Naive thymus-derived CD4-positive, alpha-beta T cell (primary cell): ENCODE measurements around the gene TMED3. TPM values are rescaled to one million over a fixed set of nuclear protein-coding genes. Genes with fewer than 3 reads are reported as not detected.
"Not testable (repeated sequence)": the region's sequence is repeated elsewhere in the genome, so short reads cannot be mapped to it uniquely, and the experiment has no call there.

Source experiments
- ATAC-seq: fragments of 150-1000 bp; cut with Tn5 transposase; 2 replicates; pipeline ENCODE4 v1.10.0; 2021; ENCODE audit warnings: mild to moderate bottlenecking, moderate library complexity
- CTCF ChIA-PET: fragments of 350-600 bp; sonication (Branson Sonifier 250); formaldehyde crosslinking; loops from one replicate; lab custom pipeline; 2021; ENCODE audit warnings: antibody characterized with exemption; lab: Charles Lee
- POLR2A ChIA-PET: fragments of 350-600 bp; sonication (Branson Sonifier 250); formaldehyde crosslinking; loops from one replicate; lab custom pipeline; 2021; ENCODE audit warnings: antibody characterized with exemption, inconsistent platforms; lab: Charles Lee
- DNase-seq, 9 donors: peaks; one replicate each; pipeline versions ENCODE4 v3.0.0 to v3.0.0-alpha.2; 2020 to 2022; ENCODE audit warnings: mixed read lengths in 1 of 9
- H3K27ac ChIP-seq: one replicate; pipeline ENCODE4 v1.7.0; 2013; ENCODE audit warnings: mild to moderate bottlenecking, low read depth, low read length, moderate library complexity
- H3K27me3 ChIP-seq, 2 donors: one replicate each; pipeline ENCODE4 v1.7.0; 2013; ENCODE audit warnings: low read length in 2 of 2, mild to moderate bottlenecking in 2 of 2, moderate library complexity in 2 of 2; ENCODE audit not compliant: control insufficient read depth in 2 of 2, insufficient read depth in 2 of 2
- H3K36me3 ChIP-seq, 3 experiments: 1 replicate in 2 of 3; 2 replicates in 1 of 3; pipeline ENCODE4 v1.7.0; 2013; ENCODE audit warnings: low read length in 3 of 3, mild to moderate bottlenecking in 3 of 3, moderate library complexity in 1 of 3; ENCODE audit not compliant: insufficient read depth in 3 of 3, control insufficient read depth in 2 of 3
- H3K4me1 ChIP-seq, 2 donors: one replicate each; pipeline ENCODE4 v1.7.0; 2013; ENCODE audit warnings: low read length in 2 of 2, mild to moderate bottlenecking in 2 of 2, moderate library complexity in 1 of 2; ENCODE audit not compliant: control insufficient read depth in 2 of 2, insufficient read depth in 2 of 2
- H3K4me3 ChIP-seq: 2 replicates; pipeline ENCODE4 v1.7.0; 2013; ENCODE audit warnings: mild to moderate bottlenecking, low read length
- H3K9me3 ChIP-seq, 3 experiments: 1 replicate in 2 of 3; 2 replicates in 1 of 3; pipeline ENCODE4 v1.7.0; 2013; ENCODE audit warnings: low read length in 3 of 3; ENCODE audit not compliant: control insufficient read depth in 2 of 3
- H3K27ac Mint-ChIP-seq, 9 donors: one replicate each; pipeline ENCODE4 v1.8.0; 2020 to 2022; ENCODE audit warnings: mixed read lengths in 9 of 9, mild to moderate bottlenecking in 8 of 9, moderate library complexity in 5 of 9, inconsistent platforms in 2 of 9
- H3K27me3 Mint-ChIP-seq, 5 donors: one replicate each; pipeline ENCODE4 v1.8.0; 2021 to 2022; ENCODE audit warnings: mixed read lengths in 5 of 5, mild to moderate bottlenecking in 1 of 5
- H3K36me3 Mint-ChIP-seq, 5 donors: one replicate each; pipeline ENCODE4 v1.8.0; 2020 to 2022; ENCODE audit warnings: mixed read lengths in 5 of 5, mild to moderate bottlenecking in 3 of 5, inconsistent platforms in 1 of 5
- H3K4me1 Mint-ChIP-seq, 7 donors: one replicate each; pipeline ENCODE4 v1.8.0; 2020 to 2022; ENCODE audit warnings: mixed read lengths in 7 of 7, mild to moderate bottlenecking in 3 of 7, inconsistent platforms in 1 of 7
- H3K4me3 Mint-ChIP-seq, 10 donors: one replicate each; pipeline ENCODE4 v1.8.0; 2020 to 2022; ENCODE audit warnings: mild to moderate bottlenecking in 10 of 10, mixed read lengths in 10 of 10, moderate library complexity in 6 of 10, inconsistent platforms in 2 of 10
- H3K9me3 Mint-ChIP-seq, 11 donors: one replicate each; pipeline ENCODE4 v1.8.0; 2020 to 2022; ENCODE audit warnings: mixed read lengths in 11 of 11, mild to moderate bottlenecking in 4 of 11, inconsistent platforms in 1 of 11, moderate library complexity in 1 of 11
- intact Hi-C, 2 donors: fragments of 100-400 bp; cut with micrococcal nuclease; formaldehyde crosslinking; loops; one replicate each; pipeline ENCODE4 v1.15.1; 2023
- polyA plus RNA-seq, 2 donors: library from polyadenylated mRNA; unstranded; fragments of 300-500 nt; fragmentation: Illumina TruSeq; gene quantifications; one replicate each; pipeline ENCODE4 v1.2.3, GENCODE V29; 2021
- total RNA-seq, 6 experiments: library from RNA in 5 of 6; stranded (reverse) in 5 of 6; gene quantifications; 1 replicate in 5 of 6; 2 replicates in 1 of 6; pipeline ENCODE4 v1.2.3 and lab custom pipeline; 2021 to 2026

TMED3 gene
- total and polyA plus RNA-seq, 7 experiments from 2014 or later, result 18.6 to 74.1 (median 21.4) TPM

DNA sequence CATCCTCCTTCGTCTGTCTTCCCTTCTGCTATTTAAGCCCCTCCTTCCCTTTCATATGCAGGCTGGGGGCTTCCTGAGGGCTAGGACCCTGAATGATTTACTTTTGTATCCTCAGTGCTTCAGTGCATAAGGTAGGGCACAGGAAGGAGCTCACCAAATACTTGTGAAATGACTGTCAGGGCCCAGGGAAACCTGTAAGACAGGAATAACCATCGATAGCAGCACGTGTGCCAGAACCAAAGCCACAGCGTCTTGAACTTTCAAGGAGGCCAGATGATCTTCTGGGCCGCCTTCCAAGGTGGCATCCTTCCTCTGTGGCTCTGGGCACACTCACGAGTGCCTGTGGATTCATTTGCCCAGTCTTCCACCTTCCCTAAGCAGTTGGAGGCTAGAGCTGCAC, 3.9 kb downstream of the TMED3 start:
- H3K36me3 Mint-ChIP-seq, result peaks cover 34 to 70% (median 58%) of the 10 kb centered on the region in 5 donors
- H3K4me1 Mint-ChIP-seq, result peaks cover 46 to 81% (median 67%) of the 10 kb centered on the region in 7 donors
- Histone ChIP-seq H3K9me3 (no peaks in the 10 kb centered on the region), H3K27me3 (no peaks in the 10 kb centered on the region), H3K36me3 (peaks cover 11 to 68% (median 17%) of the 10 kb centered on the region in 3 experiments), H3K4me3 (no peak overlapping the region), H3K4me1 (peaks cover 13 to 20% of the 10 kb centered on the region in 2 donors), H3K27ac (no peak overlapping the region)
- H3K27me3 Mint-ChIP-seq, result peaks cover 0 to 6% (median 0%) of the 10 kb centered on the region in 5 donors
- H3K9me3 Mint-ChIP-seq, result peaks cover 0 to 2% (median 0%) of the 10 kb centered on the region in 11 donors
- H3K27ac Mint-ChIP-seq, result no peak overlapping the region
- peak overlapping the region in 2 of 10 donors; percentile 25 for H3K4me3 Mint-ChIP-seq
- POLR2A ChIA-PET, result no interaction called here
- CTCF ChIA-PET, result no interaction called here
- ATAC-seq (no peak), DNase-seq (no peak)
- intact Hi-C loops, result loop anchor here (5.0 kb wide), 3 partner anchors 607 to 757 kb away; partner anchors contain the start of gene BCL2A1 (in 1 of the 2)

DNA sequence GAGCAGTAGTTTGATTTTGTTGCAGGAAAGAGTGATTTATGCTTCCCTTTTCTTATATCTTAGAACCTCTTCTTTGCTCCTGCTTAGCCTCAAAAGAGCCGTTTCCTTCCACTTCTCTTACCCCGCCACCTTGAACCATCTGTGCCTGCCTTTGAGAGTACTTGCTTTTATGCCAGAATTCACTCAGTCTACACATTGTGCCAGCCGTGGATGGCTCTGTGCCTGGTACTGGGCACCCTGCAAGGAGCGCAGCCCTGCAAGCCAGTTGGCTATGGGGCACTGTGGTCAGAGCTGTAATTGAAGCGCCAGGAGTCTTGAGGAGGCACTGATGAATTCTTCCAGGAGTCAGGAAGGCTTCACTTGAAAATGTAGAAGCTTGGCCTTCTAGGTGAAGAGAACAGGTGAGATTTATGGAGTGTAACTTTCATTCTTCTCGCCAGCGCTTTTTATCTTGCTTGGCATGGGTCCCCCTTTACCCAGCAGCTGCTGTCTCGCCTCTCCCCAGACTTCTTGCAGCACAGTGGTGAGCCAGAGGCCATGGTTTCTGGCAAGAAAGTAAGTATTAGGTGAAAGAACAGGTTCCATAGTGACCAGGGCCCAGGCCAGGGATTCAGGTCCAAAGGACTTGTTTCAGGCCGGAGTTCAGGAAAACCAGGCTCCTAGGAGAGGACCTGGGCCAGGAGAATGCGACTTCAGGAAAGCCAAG, 4.9 kb downstream of the TMED3 start:
- Mint-ChIP-seq H3K4me3 (peak overlapping the region in 1 of 10 donors; percentile 5), H3K9me3 (peaks cover 0 to 2% (median 0%) of the 10 kb centered on the region in 11 donors), H3K27me3 (no peaks in the 10 kb centered on the region), H3K4me1 (peaks cover 42 to 74% (median 60%) of the 10 kb centered on the region in 7 donors), H3K27ac (no peak overlapping the region), H3K36me3 (peaks cover 34 to 75% (median 58%) of the 10 kb centered on the region in 5 donors)
- CTCF ChIA-PET, result no interaction called here
- H3K36me3 ChIP-seq, result peaks cover 11 to 72% (median 17%) of the 10 kb centered on the region in 3 experiments
- intact Hi-C loops, result no loop called here
- POLR2A ChIA-PET, result no interaction called here
- no peak overlapping the region for H3K4me3 ChIP-seq
- no peaks in the 10 kb centered on the region for H3K27me3 ChIP-seq
- no peak for ATAC-seq
- H3K4me1 ChIP-seq, result peaks cover 13 to 17% of the 10 kb centered on the region in 2 donors
- no peak overlapping the region for H3K27ac ChIP-seq
- H3K9me3 ChIP-seq, result no peaks in the 10 kb centered on the region
- no peak for DNase-seq

DNA sequence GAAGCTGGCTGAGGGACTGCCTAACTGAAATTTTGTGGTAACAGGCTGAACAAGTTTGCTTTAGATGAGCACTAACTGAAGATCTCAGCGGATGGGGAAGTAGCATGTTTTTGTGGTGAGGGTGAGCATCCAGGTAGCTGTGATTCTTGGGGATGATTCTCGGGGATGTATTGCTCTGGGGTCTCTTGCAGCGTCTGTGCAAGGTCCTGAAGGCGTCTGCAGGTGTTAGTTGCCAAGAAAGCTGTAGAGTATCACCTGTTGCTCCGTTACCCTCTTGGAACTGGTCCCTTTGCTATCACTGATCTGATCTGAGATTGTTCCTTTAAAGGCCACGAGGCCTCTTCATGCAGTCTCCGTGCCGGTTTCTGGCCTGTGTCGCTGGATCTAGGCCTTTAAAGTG, 6.0 kb downstream of the TMED3 start:
- Histone ChIP-seq H3K36me3 (peaks cover 11 to 77% (median 17%) of the 10 kb centered on the region in 3 experiments), H3K4me1 (peaks cover 10 to 14% of the 10 kb centered on the region in 2 donors), H3K27me3 (no peaks in the 10 kb centered on the region), H3K4me3 (no peak overlapping the region), H3K9me3 (no peaks in the 10 kb centered on the region), H3K27ac (no peak overlapping the region)
- peak overlapping the region in 1 of 9 donors; percentile 22 for H3K27ac Mint-ChIP-seq
- ATAC-seq (no peak), DNase-seq (no peak)
- POLR2A ChIA-PET, result no interaction called here
- peaks cover 0 to 2% (median 0%) of the 10 kb centered on the region in 11 donors for H3K9me3 Mint-ChIP-seq
- CTCF ChIA-PET, result no interaction called here
- intact Hi-C loops, result no loop called here
- H3K27me3 Mint-ChIP-seq, result no peaks in the 10 kb centered on the region
- H3K4me3 Mint-ChIP-seq, result no peak overlapping the region
- H3K36me3 Mint-ChIP-seq, result peaks cover 36 to 86% (median 66%) of the 10 kb centered on the region in 5 donors
- peaks cover 44 to 71% (median 59%) of the 10 kb centered on the region in 7 donors for H3K4me1 Mint-ChIP-seq

DNA sequence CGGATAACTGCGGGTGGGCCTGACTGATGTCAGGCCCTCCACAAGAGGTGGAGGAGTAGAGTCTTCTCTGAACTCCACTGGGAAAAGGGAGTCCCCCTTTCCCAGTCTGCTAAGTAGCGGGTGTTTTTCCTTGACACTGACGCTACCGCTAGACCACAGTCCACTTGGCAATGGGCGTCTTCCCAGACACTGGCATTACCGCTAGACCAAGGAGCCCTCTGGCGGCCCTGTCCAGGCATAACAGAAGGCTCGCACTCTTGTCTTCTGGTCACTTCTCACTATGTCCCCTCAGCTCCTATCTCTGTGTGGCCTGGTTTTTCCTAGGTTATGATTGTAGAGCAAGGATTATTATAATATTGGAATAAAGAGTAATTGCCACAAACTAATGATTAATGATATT, 9.1 kb downstream of the TMED3 start:
- intact Hi-C loops, ATAC-seq, H3K4me3 Mint-ChIP-seq, H3K4me3 ChIP-seq, H3K9me3 Mint-ChIP-seq, H3K27ac ChIP-seq, CTCF ChIA-PET, DNase-seq, H3K27me3 Mint-ChIP-seq, H3K9me3 ChIP-seq, H3K27me3 ChIP-seq, POLR2A ChIA-PET, H3K4me1 ChIP-seq, H3K27ac Mint-ChIP-seq: not testable (repeated sequence)
- H3K36me3 ChIP-seq, result peaks cover under 1 to 81% (median 9%) of the 10 kb centered on the region in 3 experiments
- Mint-ChIP-seq H3K4me1 (peaks cover 23 to 46% (median 42%) of the 10 kb centered on the region in 7 donors), H3K36me3 (peaks cover 36 to 91% (median 62%) of the 10 kb centered on the region in 5 donors)

DNA sequence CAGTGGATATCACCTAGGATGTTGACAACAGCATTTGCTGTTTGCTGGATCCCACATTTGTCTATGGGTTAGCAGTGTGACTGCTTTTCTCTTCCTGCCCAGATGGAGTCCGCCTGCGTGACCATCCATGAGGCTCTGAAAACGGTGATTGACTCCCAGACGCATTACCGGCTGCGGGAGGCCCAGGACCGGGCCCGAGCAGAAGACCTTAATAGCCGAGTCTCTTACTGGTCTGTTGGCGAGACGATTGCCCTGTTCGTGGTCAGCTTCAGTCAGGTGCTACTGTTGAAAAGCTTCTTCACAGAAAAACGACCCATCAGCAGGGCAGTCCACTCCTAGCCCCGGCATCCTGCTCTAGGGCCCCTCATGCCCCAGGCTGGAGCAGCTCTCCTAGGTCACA, 11.0 kb downstream of the TMED3 start:
- Histone ChIP-seq H3K4me1 (no peaks in the 10 kb centered on the region), H3K36me3 (peaks cover 0 to 76% (median 9%) of the 10 kb centered on the region in 3 experiments), H3K9me3 (no peaks in the 10 kb centered on the region), H3K27me3 (no peaks in the 10 kb centered on the region), H3K4me3 (no peak overlapping the region), H3K27ac (no peak overlapping the region)
- H3K9me3 Mint-ChIP-seq, result peaks cover 0 to 2% (median 0%) of the 10 kb centered on the region in 11 donors
- H3K36me3 Mint-ChIP-seq, result peaks cover 31 to 91% (median 66%) of the 10 kb centered on the region in 5 donors
- no peak overlapping the region for H3K27ac Mint-ChIP-seq
- intact Hi-C loops, result no loop called here
- ATAC-seq (no peak), DNase-seq (no peak)
- H3K4me3 Mint-ChIP-seq, result no peak overlapping the region
- ChIA-PET CTCF (no interaction called here), POLR2A (no interaction called here)
- no peaks in the 10 kb centered on the region for H3K27me3 Mint-ChIP-seq
- H3K4me1 Mint-ChIP-seq, result peaks cover 9 to 37% (median 27%) of the 10 kb centered on the region in 7 donors

DNA sequence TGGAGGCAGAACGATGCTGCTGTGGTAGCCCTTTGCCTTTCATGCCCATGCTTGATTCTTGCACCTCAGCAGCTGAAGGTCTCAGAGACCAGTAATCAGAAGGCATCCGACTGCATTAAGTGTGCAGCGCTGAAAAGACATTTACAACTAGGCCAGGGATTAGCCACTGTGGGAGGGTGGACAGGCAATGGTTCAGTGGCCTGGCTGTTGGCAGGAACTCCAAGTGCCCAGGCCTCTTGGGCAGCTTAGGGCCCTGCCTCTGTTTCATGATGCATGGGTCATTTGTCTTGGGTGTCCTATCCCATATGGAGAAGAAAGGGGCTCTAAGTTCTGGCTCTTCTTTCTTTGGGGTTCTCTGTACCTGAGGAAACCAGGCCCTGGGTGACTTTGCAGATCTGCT, 11.4 kb downstream of the TMED3 start:
- DNase-seq (no peak), ATAC-seq (no peak)
- intact Hi-C loops, result no loop called here
- Mint-ChIP-seq H3K27me3 (no peaks in the 10 kb centered on the region), H3K4me3 (no peak overlapping the region), H3K36me3 (peaks cover 27 to 91% (median 66%) of the 10 kb centered on the region in 5 donors), H3K4me1 (peaks cover 5 to 33% (median 24%) of the 10 kb centered on the region in 7 donors), H3K9me3 (peaks cover 0 to 1% (median 0%) of the 10 kb centered on the region in 11 donors), H3K27ac (no peak overlapping the region)
- H3K27ac ChIP-seq, result no peak overlapping the region
- peaks cover 0 to 74% (median 9%) of the 10 kb centered on the region in 3 experiments for H3K36me3 ChIP-seq
- H3K27me3 ChIP-seq, result no peaks in the 10 kb centered on the region
- POLR2A ChIA-PET, result no interaction called here
- H3K4me3 ChIP-seq, result no peak overlapping the region
- CTCF ChIA-PET, result no interaction called here
- no peaks in the 10 kb centered on the region for H3K9me3 ChIP-seq
- no peaks in the 10 kb centered on the region for H3K4me1 ChIP-seq
